Stomach (tissue), 4 donors: ENCODE measurements around the gene LRRC4C.

Source experiments
- CTCF ChIP-seq, 7 experiments: fragments of 450-650 bp in 4 of 7; fragments of 200-600 bp in 3 of 7; sonication (generic) in 3 of 7; IDR thresholded peaks; one replicate each; pipeline ENCODE4 v1.5.1; 2016 to 2019; ENCODE audit warnings: antibody characterized with exemption in 7 of 7, control low read depth in 2 of 7, mild to moderate bottlenecking in 1 of 7
- EP300 ChIP-seq: sonication (generic); formaldehyde crosslinking; IDR thresholded peaks from one replicate; pipeline ENCODE4 v1.6.1; 2017; ENCODE audit warnings: antibody characterized with exemption
- POLR2A ChIP-seq, 4 donors: fragments of 450-650 bp; IDR thresholded peaks; one replicate each; pipeline ENCODE4 v1.6.1; 2016; ENCODE audit warnings: antibody characterized with exemption in 4 of 4, control low read depth in 2 of 4, mild to moderate bottlenecking in 1 of 4, moderate library complexity in 1 of 4
- POLR2AphosphoS5 ChIP-seq, 3 donors: sonication (generic); formaldehyde crosslinking; IDR thresholded peaks; one replicate each; pipeline ENCODE4 v1.6.1; 2016; ENCODE audit warnings: antibody characterized with exemption in 3 of 3

GRCh38 chr11:40816976-40817375 lies 642.5 kb downstream of the LRRC4C start:
- TF ChIP-seq EP300 (no peak), CTCF (IDR thresholded peaks at IDR 0.05) (no peak), POLR2A (IDR thresholded peaks at IDR 0.05) (no peak), POLR2AphosphoS5 (IDR thresholded peaks at IDR 0.05) (no peak)
